ENCODE results near the gene EFNA4. TPM values are rescaled to one million over a fixed set of nuclear protein-coding genes. Genes with fewer than 3 reads are reported as not detected.

EFNA4 gene
- total and polyA plus RNA-seq, 9 of the 15 experiments (the other 6 are each of a cell fraction or from before 2014, with no cell fraction given) = 0.68 to 7.4 (median 6.1) TPM

DNA sequence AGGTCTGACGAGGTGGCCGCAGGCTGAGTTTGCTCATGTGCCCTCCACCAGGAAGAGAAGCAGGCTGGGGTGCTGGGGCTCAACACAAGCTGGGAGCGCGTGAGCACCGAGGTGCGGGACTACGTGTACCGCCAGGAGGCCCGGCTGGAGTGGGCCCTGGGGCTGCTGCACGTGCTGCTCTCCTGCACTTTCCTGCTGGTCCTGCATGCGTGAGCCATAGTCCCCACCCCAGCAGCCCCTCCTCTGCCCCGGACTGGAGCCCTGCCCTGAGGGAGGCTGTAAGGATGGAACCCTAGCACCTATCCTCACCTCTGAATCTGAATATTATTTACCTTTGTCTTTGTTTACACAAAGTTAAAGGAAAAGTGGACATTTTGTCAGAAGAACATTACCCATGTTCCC is 20.2 kb upstream of the EFNA4 start (continued):
- TF ChIP-seq, protein P1, sequence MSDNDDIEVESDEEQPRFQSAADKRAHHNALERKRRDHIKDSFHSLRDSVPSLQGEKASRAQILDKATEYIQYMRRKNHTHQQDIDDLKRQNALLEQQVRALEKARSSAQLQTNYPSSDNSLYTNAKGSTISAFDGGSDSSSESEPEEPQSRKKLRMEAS (CRISPR knock-in tag; IDR thresholded peaks at IDR 0.05) = peak; percentile 63
- TF ChIP-seq BHLHE40 (IDR thresholded peaks at IDR 0.05; ENCODE audit: low read length) = peak; percentile 30; the same call in 1 of the 2 replicates

DNA sequence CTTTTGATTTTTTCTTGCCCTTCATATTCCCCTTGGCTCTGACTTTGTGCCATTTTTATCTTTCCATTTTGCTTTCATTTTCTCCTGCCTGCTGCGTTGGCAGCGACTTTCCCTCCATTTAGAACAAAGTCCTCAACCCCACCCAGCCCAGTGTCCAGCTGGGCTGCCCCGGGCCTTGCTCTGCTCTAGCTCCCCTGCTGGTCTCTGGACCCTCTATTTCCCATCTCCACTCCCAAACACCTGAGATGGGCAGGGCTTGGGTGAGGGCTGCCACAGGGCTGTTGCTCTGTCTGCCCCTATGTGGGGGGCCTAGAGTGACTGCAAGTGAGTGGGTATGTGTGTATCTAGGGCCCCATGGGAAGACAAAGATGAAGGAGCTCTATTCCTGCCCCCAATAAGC is 19.7 kb upstream of the EFNA4 start:
- no peak for ATAC-seq
- Histone ChIP-seq H3K9ac (ENCODE audit: insufficient read depth in 1 of 2, low read depth in 2 of 2, low read length in 2 of 2) (no peak overlapping the region), H3K4me2 (ENCODE audit: insufficient read depth, low read length) (no peak overlapping the region), H4K20me1 (replicated peaks; ENCODE audit: control insufficient read depth, insufficient read depth, low read length) (peaks cover 6% of the 10 kb centered on the region; the same call in 1 of the 2 replicates), H3K27me3 (ENCODE audit: control insufficient read depth in 2 of 2, insufficient read depth in 2 of 2, low read length in 2 of 2) (no peaks in the 10 kb centered on the region; a peak in 1 of 5 replicates), H2AFZ (ENCODE audit: low read depth, low read length) (no peak overlapping the region), H3K79me2 (ENCODE audit: control insufficient read depth, insufficient read depth, low read length) (no peaks in the 10 kb centered on the region), H3K36me3 (ENCODE audit: control insufficient read depth, insufficient read depth, low read length) (no peaks in the 10 kb centered on the region), H3K9me1 (ENCODE audit: control insufficient read depth, insufficient read depth, low read length) (peaks cover 4% of the 10 kb centered on the region), H3K4me3 (no peak overlapping the region), H3K9me3 (replicated peaks; ENCODE audit: control insufficient read depth, insufficient read depth, low read depth, low read length) (no peaks in the 10 kb centered on the region), H3K4me1 (replicated peaks in 1 of 2; ENCODE audit: control insufficient read depth in 2 of 2, insufficient read depth in 2 of 2, low read length in 2 of 2) (peaks cover 9 to 27% of the 10 kb centered on the region in 2 experiments; a peak in 4 of 5 replicates), H3K27ac (ENCODE audit: extremely low read depth, low read depth, low read length) (no peak overlapping the region)
- WGBS (ENCODE audit: insufficient coverage, low coverage, missing lambda C conversion rate) = 54% methylated on average over 3 of the region's 3 CpGs
- FAIRE-seq = no peak
- TF ChIP-seq ZNF57 (CRISPR knock-in tag; IDR thresholded peaks at IDR 0.05) = no peak
- no peak for TF ChIP-seq PURB (CRISPR knock-in tag; IDR thresholded peaks at IDR 0.05; ENCODE audit: low read depth)
- TF ChIP-seq NFIX (CRISPR knock-in tag; IDR thresholded peaks at IDR 0.05; ENCODE audit: low read depth) = no peak
- TF ChIP-seq, protein P2, sequence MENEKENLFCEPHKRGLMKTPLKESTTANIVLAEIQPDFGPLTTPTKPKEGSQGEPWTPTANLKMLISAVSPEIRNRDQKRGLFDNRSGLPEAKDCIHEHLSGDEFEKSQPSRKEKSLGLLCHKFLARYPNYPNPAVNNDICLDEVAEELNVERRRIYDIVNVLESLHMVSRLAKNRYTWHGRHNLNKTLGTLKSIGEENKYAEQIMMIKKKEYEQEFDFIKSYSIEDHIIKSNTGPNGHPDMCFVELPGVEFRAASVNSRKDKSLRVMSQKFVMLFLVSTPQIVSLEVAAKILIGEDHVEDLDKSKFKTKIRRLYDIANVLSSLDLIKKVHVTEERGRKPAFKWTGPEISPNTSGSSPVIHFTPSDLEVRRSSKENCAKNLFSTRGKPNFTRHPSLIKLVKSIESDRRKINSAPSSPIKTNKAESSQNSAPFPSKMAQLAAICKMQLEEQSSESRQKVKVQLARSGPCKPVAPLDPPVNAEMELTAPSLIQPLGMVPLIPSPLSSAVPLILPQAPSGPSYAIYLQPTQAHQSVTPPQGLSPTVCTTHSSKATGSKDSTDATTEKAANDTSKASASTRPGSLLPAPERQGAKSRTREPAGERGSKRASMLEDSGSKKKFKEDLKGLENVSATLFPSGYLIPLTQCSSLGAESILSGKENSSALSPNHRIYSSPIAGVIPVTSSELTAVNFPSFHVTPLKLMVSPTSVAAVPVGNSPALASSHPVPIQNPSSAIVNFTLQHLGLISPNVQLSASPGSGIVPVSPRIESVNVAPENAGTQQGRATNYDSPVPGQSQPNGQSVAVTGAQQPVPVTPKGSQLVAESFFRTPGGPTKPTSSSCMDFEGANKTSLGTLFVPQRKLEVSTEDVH (IDR thresholded peaks at IDR 0.05; ENCODE audit: low read depth, partially characterized antibody) = no peak
- no peak for TF ChIP-seq MAFF (IDR thresholded peaks at IDR 0.05; ENCODE audit: low read length)
- TF ChIP-seq NBN (IDR thresholded peaks at IDR 0.05; ENCODE audit: low read depth) = no peak
- no peak for TF ChIP-seq NELFE (IDR thresholded peaks at IDR 0.05; ENCODE audit: insufficient read depth, insufficient read length)
- ChIA-PET CTCF (ENCODE audit: low intra/inter-chr PET ratio) (no interaction called here), POLR2A (interaction anchor here (0.6 to 2.1 kb wide), 5 partner anchors 16 to 495 kb away, joined by 3 to 5 read pairs (median 3); no protein-coding TSS in a partner anchor)
- DNase-seq (ENCODE audit: extremely low read depth in 1 of 4, low spot score in 3 of 4) = no peak
- intact Hi-C loops (cut with micrococcal nuclease) = no loop called here
- in situ Hi-C loops (cut with MboI) = no loop called here
- no TSS peak for BruUV-seq (replicated peaks)

Measured in K562 (cell line).